ENCODE data around the gene NINL.

Gene NINL

DNA sequence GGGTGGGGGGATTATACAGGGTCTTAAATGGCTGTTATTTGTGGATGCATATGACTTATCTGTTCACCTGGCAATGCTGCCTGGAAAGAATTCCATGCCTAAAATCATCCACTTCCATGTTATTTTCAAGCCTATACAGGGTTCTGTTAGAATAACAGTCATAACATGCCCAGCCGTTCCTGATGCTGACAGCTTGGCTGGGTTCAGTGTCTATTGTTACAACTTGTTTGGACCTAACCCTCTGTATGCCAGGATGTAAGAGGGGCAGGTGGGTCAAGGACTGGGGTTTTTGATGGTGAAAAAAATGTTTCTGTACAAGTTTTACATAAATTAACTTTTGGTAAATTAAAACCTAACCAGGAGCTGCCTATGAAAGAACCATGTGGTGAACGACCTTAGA, 98.0 kb downstream of the NINL start:
- H3K27ac Mint-ChIP-seq: no peak overlapping the region

DNA sequence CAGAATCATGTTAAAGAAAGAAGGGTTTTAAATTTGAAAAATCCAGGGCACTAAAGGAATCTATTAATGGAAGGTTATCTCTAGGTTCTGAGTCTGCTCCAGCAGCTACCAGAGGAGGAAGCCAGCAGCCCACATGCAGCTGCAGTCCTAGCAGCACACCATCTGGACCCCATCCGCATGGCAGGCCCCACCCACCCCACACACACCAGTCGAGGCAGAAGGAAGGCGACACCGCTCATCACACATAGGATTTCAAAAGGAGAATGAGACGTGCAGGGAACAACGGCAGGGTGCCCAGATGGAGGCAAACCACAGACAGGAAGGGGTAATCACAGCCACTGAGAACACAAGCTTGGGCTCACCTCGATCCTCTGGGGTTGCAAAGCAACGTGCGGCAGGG, 99.0 kb downstream of the NINL start:
- H3K9me3 Mint-ChIP-seq: no peaks in the 10 kb centered on the region
- H3K27me3 Mint-ChIP-seq: no peaks in the 10 kb centered on the region
- no peaks in the 10 kb centered on the region for H3K36me3 Mint-ChIP-seq (ENCODE audit: low read depth)
- no peak for DNase-seq
- no peak overlapping the region for H3K4me3 Mint-ChIP-seq
- H3K4me1 Mint-ChIP-seq (ENCODE audit: low read depth): peaks cover 26% of the 10 kb centered on the region
- no peak overlapping the region for H3K27ac Mint-ChIP-seq

More for the DNA sequence above, 98.0 kb downstream of the NINL start:
- Mint-ChIP-seq H3K4me3 (no peak overlapping the region), H3K36me3 (ENCODE audit: low read depth) (no peaks in the 10 kb centered on the region), H3K4me1 (ENCODE audit: low read depth) (peaks cover 26% of the 10 kb centered on the region), H3K27me3 (no peaks in the 10 kb centered on the region), H3K9me3 (no peaks in the 10 kb centered on the region)
- DNase-seq: no peak

GRCh38 chr20:25485872-25486271, 99.5 kb downstream of the NINL start:
- Mint-ChIP-seq H3K27me3 (no peaks in the 10 kb centered on the region), H3K4me1 (ENCODE audit: low read depth) (peaks cover 26% of the 10 kb centered on the region), H3K9me3 (no peaks in the 10 kb centered on the region), H3K36me3 (ENCODE audit: low read depth) (no peaks in the 10 kb centered on the region), H3K27ac (no peak overlapping the region), H3K4me3 (no peak overlapping the region)
- no peak for DNase-seq

GRCh38 chr20:25484911-25485511, 100.3 kb downstream of the NINL start:
- Mint-ChIP-seq H3K4me1 (ENCODE audit: low read depth) (peaks cover 26% of the 10 kb centered on the region), H3K27me3 (no peaks in the 10 kb centered on the region), H3K9me3 (no peaks in the 10 kb centered on the region), H3K36me3 (ENCODE audit: low read depth) (no peaks in the 10 kb centered on the region), H3K4me3 (no peak overlapping the region), H3K27ac (no peak overlapping the region)
- DNase-seq: no peak

- Mint-ChIP-seq H3K4me1 (ENCODE audit: low read depth) (peaks cover 26% of the 10 kb centered on the region), H3K36me3 (ENCODE audit: low read depth) (no peaks in the 10 kb centered on the region), H3K27me3 (no peaks in the 10 kb centered on the region), H3K27ac (no peak overlapping the region), H3K4me3 (no peak overlapping the region), H3K9me3 (no peaks in the 10 kb centered on the region)
- DNase-seq: no peak
Observed at GRCh38 chr20:25484224-25484846, 101.0 kb downstream of the NINL start.

DNA sequence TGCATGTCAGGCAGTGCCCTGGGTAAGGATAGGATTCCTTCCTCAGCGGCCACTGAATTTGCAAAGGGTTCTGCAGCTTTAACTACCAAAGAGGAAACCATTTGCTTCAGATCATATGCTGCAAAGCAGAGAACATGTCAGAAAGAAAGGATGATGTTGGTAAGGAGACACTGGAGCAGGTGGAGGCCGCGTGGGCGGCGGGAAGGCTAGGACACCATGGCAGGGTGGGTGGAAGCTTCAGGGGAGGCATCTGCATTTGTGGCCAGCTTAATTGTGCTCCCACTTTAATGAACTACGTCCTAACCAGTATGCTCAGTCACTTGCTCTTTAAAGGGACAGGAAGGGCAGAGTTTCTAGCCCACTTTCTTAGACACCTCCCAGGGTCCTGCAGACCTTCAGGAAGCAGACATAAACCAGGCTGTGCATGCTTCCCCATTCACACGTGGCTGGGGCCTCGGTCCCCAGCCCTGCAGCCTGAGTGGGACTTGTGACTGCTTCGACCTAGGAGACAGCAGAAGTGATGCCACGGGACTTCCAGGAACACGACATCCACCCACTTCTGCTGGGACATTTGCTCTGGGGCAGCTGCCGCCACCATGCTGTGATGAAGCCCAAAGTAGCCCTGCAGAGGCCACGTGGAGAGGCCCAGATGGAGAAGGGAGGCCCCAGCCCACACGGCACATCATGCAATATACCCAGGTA, 101.7 kb downstream of the NINL start:
- DNase-seq: no peak

GRCh38 chr20:25481918-25482253, 103.4 kb downstream of the NINL start:
- DNase-seq: no peak
- H3K9me3 Mint-ChIP-seq: no peaks in the 10 kb centered on the region
- H3K36me3 Mint-ChIP-seq (ENCODE audit: low read depth): no peaks in the 10 kb centered on the region
- peaks cover 26% of the 10 kb centered on the region for H3K4me1 Mint-ChIP-seq (ENCODE audit: low read depth)
- H3K27ac Mint-ChIP-seq: no peak overlapping the region
- H3K4me3 Mint-ChIP-seq: no peak overlapping the region
- no peaks in the 10 kb centered on the region for H3K27me3 Mint-ChIP-seq

More for the DNA sequence above, 101.7 kb downstream of the NINL start:
- H3K27me3 Mint-ChIP-seq: no peaks in the 10 kb centered on the region
- no peak overlapping the region for H3K4me3 Mint-ChIP-seq
- H3K4me1 Mint-ChIP-seq (ENCODE audit: low read depth): peaks cover 26% of the 10 kb centered on the region
- no peak overlapping the region for H3K27ac Mint-ChIP-seq
- no peaks in the 10 kb centered on the region for H3K9me3 Mint-ChIP-seq
- H3K36me3 Mint-ChIP-seq (ENCODE audit: low read depth): no peaks in the 10 kb centered on the region

GRCh38 chr20:25481235-25481917, 104.0 kb downstream of the NINL start:
- peaks cover 21% of the 10 kb centered on the region for H3K4me1 Mint-ChIP-seq (ENCODE audit: low read depth)
- no peaks in the 10 kb centered on the region for H3K36me3 Mint-ChIP-seq (ENCODE audit: low read depth)
- no peak overlapping the region for H3K4me3 Mint-ChIP-seq
- no peaks in the 10 kb centered on the region for H3K9me3 Mint-ChIP-seq
- no peaks in the 10 kb centered on the region for H3K27me3 Mint-ChIP-seq
- no peak for DNase-seq
- H3K27ac Mint-ChIP-seq: no peak overlapping the region

- DNase-seq: no peak
- Mint-ChIP-seq H3K9me3 (no peaks in the 10 kb centered on the region), H3K4me3 (no peak overlapping the region), H3K27ac (no peak overlapping the region), H3K27me3 (no peaks in the 10 kb centered on the region), H3K4me1 (ENCODE audit: low read depth) (peaks cover 16% of the 10 kb centered on the region), H3K36me3 (ENCODE audit: low read depth) (no peaks in the 10 kb centered on the region)
Observed at GRCh38 chr20:25480797-25481196, 104.5 kb downstream of the NINL start.

DNA sequence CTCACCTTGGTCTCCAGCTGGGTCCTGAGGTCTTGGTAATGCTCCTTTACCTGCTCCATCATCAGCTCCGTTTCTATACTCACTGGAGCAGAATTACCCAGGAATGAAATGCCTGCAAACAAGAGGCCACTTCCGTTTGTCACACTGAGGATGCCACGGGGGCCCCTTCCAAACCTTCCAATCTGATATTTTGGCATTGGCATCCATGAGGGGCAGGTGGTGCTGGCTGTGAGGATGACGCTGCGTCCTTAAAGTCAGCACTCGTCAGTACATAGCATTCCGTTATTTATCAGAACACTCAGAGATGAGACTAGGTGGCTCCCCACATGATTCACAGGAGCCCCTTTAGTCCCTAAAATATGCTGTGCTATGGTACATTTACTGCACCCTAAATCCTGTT, 105.2 kb downstream of the NINL start:
- Mint-ChIP-seq H3K9me3 (no peaks in the 10 kb centered on the region), H3K27ac (no peak overlapping the region), H3K4me1 (ENCODE audit: low read depth) (peaks cover 11% of the 10 kb centered on the region), H3K27me3 (no peaks in the 10 kb centered on the region), H3K36me3 (ENCODE audit: low read depth) (no peaks in the 10 kb centered on the region), H3K4me3 (no peak overlapping the region)
- no peak for DNase-seq

GRCh38 chr20:25479638-25480037, 105.7 kb downstream of the NINL start:
- DNase-seq: no peak
- Mint-ChIP-seq H3K36me3 (ENCODE audit: low read depth) (no peaks in the 10 kb centered on the region), H3K27ac (no peak overlapping the region), H3K9me3 (no peaks in the 10 kb centered on the region), H3K4me1 (ENCODE audit: low read depth) (peaks cover 6% of the 10 kb centered on the region), H3K4me3 (no peak overlapping the region), H3K27me3 (no peaks in the 10 kb centered on the region)

DNA sequence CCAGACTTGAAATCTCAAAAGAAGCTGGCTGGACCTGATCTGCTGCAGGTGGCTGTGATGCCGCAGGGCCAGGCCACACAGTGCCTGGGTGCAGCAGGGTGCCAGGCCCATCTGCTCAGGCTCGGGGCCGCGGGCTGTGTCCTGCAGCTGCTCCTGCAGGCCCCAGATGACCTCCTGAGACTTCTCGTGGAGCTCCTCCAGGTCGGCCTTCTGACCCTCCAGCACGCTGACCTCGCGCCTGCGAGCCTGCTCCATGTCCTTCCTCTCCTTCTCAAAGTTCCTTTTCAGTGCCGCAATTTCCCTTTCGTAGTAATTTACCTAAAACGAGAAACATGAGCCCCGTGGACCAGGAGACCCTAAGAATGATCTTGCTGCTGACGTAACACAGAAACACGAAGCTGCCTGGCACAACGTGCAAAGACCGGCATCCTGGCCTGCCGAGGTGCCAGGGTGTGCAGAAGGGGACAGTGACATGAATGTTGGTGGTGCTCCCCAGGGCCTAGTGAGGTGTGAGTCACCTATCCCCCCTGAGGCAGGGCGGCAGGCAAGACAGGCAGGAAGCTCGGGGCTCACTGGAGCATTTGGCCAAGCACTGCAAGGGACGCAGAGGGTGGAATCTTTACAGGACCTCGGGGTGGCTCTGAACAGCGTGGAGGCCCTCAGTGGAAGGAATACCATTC, 106.3 kb downstream of the NINL start:
- no peak overlapping the region for H3K4me3 Mint-ChIP-seq

DNA sequence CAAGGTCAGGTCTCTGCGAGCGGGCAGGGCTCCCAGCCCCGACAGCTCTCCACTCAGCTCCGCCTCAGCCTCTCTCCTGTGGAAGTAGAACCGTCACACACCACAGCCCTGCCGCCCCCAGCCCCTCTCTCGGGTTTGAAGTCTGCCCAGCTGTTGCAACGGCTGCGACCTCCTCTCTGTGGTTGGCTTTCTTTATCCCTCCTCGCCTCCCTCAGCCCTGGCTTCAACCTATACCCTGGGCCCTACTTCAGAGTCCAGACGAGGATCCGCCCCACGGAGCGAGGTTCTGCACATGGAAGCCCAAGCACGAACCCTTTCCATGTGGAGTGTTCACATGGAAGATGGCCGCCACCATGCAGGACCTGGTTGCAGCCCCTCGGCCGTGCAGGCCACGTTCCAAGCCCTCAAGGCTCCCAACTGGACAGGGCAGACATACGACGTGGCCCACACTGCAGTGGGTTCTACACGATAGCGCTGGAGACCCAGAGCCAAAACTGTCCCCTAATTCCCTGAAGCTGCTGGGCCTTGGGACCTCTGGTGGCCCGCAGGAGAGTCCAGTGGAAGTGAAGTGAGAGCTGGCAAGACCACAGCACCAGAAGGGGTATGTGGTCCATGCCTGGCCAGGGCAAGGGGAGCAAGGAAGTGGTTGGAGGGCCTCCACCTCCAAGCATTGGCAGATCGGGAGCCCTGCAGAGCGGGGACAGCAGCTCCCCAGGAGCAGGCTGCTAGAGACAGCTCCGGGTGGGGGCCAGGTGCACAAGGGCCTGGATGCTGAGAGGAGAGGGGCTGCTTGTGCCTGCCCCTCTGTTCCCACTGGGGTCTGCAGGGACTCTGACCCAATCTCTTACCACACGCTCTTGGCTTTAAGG, 108.1 kb downstream of the NINL start:
- Mint-ChIP-seq H3K27me3 (no peaks in the 10 kb centered on the region), H3K4me1 (ENCODE audit: low read depth) (no peaks in the 10 kb centered on the region), H3K36me3 (ENCODE audit: low read depth) (no peaks in the 10 kb centered on the region), H3K9me3 (no peaks in the 10 kb centered on the region), H3K27ac (no peak overlapping the region), H3K4me3 (no peak overlapping the region)
- DNase-seq: no peak

More for the DNA sequence above, 106.3 kb downstream of the NINL start:
- no peaks in the 10 kb centered on the region for H3K27me3 Mint-ChIP-seq
- DNase-seq: no peak
- no peaks in the 10 kb centered on the region for H3K9me3 Mint-ChIP-seq
- no peaks in the 10 kb centered on the region for H3K4me1 Mint-ChIP-seq (ENCODE audit: low read depth)
- H3K27ac Mint-ChIP-seq: no peak overlapping the region
- no peaks in the 10 kb centered on the region for H3K36me3 Mint-ChIP-seq (ENCODE audit: low read depth)

All from activated T-cell treated with anti-CD3 and anti-CD28 coated beads, Interleukin-2, amount 50 U/mL, for 24 hours (primary cell).